SK-N-SH (cell line): ENCODE results near the gene LTB4R.

Experiments used
- FOXM1 ChIP-seq: IDR thresholded peaks from 2 replicates; pipeline ENCODE4 v1.4.0; 2012; ENCODE audit warnings: low read depth, mild to moderate bottlenecking
- GABPA ChIP-seq: IDR thresholded peaks from 2 replicates; pipeline ENCODE4 v1.4.0; 2012; ENCODE audit warnings: low read depth, mild to moderate bottlenecking
- MXI1 ChIP-seq: IDR thresholded peaks from 2 replicates; pipeline ENCODE4 v1.6.1; 2012; ENCODE audit warnings: mild to moderate bottlenecking, low read depth, low read length, improper control_type of control experiment
- POLR2AphosphoS5 ChIP-seq: IDR thresholded peaks from 2 replicates; pipeline ENCODE4 v1.6.1; 2012; ENCODE audit warnings: low read depth, low read length
- RAD21 ChIP-seq: IDR thresholded peaks from 2 replicates; pipeline ENCODE4 v1.6.1; 2012; ENCODE audit warnings: mild to moderate bottlenecking, low read length
- SMC3 ChIP-seq: IDR thresholded peaks from 2 replicates; pipeline ENCODE4 v1.6.1; 2012; ENCODE audit warnings: low read depth, low read length, improper control_type of control experiment
- TAF1 ChIP-seq: IDR thresholded peaks from 2 replicates; pipeline ENCODE4 v1.6.1; 2012; ENCODE audit warnings: low read depth, mild to moderate bottlenecking, low read length, moderate library complexity, borderline replicate concordance
- TEAD4 ChIP-seq: IDR thresholded peaks from 2 replicates; pipeline ENCODE4 v1.4.0; 2012; ENCODE audit warnings: mild to moderate bottlenecking, borderline replicate concordance; ENCODE audit not compliant: insufficient read depth
- YY1 ChIP-seq: IDR thresholded peaks from 2 replicates; pipeline ENCODE4 v1.4.0; 2012; ENCODE audit warnings: low read depth, mild to moderate bottlenecking
- TF ChIP-seq, protein P1 (sequence below): fragments of 200-600 bp; sonication (generic); IDR thresholded peaks from 2 replicates; pipeline ENCODE4 v1.6.1; 2017; ENCODE audit warnings: antibody characterized with exemption, mild to moderate bottlenecking, moderate library complexity
- TF ChIP-seq, protein P2 (sequence below): IDR thresholded peaks from 2 replicates; pipeline ENCODE4; 2012
- TF ChIP-seq, protein P3 (sequence below): IDR thresholded peaks from 2 replicates; pipeline ENCODE4 v1.4.0; 2012; ENCODE audit warnings: low read depth
- TF ChIP-seq, protein P4 (sequence below): fragments of 150-350 bp; IDR thresholded peaks from 2 replicates; pipeline ENCODE4 v1.6.1; 2017; ENCODE audit warnings: antibody characterized with exemption, low read length, low read depth, borderline replicate concordance
- TF ChIP-seq, protein P5 (sequence below): IDR thresholded peaks from 2 replicates; pipeline ENCODE4 v1.6.1; 2012; ENCODE audit warnings: mild to moderate bottlenecking, low read depth, low read length, moderate library complexity

DNA sequence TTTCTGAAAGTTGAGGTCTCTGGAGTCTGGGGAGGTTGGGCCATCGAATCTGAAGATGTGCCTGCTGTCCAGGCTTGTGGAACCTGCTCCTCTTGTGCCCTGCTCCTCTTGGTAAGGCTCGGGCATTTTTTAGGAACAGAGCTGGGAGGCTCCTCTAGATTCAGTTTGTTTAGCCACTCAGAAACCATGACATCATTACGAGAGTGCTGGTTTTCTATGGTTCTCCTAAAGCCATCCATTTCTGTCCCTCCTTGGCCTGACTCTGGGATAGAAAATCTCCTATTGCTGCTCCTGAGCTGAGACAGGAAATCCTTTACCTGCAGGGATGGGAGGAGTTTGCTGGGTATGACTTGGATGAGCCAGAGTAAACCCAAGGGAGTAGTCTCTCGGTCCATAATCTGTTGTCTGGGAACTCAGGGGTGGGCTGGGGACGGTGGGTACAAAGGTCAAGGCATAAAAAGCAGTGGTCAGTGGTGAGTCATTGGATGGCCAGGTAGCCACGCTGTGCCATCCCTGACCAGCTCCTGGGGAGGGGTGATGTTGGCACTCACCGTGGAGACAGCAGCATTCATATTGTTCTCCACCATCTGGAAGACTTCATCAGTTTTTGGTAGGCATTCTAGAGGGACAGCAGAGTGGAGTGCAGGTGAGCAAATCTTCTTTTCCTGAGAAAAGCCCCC lies 26.0 kb downstream of the LTB4R start:
- TF ChIP-seq, protein P1, sequence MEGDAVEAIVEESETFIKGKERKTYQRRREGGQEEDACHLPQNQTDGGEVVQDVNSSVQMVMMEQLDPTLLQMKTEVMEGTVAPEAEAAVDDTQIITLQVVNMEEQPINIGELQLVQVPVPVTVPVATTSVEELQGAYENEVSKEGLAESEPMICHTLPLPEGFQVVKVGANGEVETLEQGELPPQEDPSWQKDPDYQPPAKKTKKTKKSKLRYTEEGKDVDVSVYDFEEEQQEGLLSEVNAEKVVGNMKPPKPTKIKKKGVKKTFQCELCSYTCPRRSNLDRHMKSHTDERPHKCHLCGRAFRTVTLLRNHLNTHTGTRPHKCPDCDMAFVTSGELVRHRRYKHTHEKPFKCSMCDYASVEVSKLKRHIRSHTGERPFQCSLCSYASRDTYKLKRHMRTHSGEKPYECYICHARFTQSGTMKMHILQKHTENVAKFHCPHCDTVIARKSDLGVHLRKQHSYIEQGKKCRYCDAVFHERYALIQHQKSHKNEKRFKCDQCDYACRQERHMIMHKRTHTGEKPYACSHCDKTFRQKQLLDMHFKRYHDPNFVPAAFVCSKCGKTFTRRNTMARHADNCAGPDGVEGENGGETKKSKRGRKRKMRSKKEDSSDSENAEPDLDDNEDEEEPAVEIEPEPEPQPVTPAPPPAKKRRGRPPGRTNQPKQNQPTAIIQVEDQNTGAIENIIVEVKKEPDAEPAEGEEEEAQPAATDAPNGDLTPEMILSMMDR = no peak
- TF ChIP-seq POLR2AphosphoS5 = no peak
- TF ChIP-seq RAD21 = no peak
- no peak for TF ChIP-seq YY1
- TF ChIP-seq TEAD4 = no peak
- TF ChIP-seq TAF1 = no peak
- TF ChIP-seq SMC3 = no peak
- TF ChIP-seq, protein P2, sequence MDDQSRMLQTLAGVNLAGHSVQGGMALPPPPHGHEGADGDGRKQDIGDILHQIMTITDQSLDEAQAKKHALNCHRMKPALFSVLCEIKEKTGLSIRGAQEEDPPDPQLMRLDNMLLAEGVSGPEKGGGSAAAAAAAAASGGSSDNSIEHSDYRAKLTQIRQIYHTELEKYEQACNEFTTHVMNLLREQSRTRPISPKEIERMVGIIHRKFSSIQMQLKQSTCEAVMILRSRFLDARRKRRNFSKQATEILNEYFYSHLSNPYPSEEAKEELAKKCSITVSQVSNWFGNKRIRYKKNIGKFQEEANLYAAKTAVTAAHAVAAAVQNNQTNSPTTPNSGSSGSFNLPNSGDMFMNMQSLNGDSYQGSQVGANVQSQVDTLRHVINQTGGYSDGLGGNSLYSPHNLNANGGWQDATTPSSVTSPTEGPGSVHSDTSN = no peak
- TF ChIP-seq GABPA = no peak
- TF ChIP-seq FOXM1 = no peak
- TF ChIP-seq, protein P3, sequence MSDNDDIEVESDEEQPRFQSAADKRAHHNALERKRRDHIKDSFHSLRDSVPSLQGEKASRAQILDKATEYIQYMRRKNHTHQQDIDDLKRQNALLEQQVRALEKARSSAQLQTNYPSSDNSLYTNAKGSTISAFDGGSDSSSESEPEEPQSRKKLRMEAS = no peak
- TF ChIP-seq, protein P4, sequence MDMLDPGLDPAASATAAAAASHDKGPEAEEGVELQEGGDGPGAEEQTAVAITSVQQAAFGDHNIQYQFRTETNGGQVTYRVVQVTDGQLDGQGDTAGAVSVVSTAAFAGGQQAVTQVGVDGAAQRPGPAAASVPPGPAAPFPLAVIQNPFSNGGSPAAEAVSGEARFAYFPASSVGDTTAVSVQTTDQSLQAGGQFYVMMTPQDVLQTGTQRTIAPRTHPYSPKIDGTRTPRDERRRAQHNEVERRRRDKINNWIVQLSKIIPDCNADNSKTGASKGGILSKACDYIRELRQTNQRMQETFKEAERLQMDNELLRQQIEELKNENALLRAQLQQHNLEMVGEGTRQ = no peak
- TF ChIP-seq, protein P5, sequence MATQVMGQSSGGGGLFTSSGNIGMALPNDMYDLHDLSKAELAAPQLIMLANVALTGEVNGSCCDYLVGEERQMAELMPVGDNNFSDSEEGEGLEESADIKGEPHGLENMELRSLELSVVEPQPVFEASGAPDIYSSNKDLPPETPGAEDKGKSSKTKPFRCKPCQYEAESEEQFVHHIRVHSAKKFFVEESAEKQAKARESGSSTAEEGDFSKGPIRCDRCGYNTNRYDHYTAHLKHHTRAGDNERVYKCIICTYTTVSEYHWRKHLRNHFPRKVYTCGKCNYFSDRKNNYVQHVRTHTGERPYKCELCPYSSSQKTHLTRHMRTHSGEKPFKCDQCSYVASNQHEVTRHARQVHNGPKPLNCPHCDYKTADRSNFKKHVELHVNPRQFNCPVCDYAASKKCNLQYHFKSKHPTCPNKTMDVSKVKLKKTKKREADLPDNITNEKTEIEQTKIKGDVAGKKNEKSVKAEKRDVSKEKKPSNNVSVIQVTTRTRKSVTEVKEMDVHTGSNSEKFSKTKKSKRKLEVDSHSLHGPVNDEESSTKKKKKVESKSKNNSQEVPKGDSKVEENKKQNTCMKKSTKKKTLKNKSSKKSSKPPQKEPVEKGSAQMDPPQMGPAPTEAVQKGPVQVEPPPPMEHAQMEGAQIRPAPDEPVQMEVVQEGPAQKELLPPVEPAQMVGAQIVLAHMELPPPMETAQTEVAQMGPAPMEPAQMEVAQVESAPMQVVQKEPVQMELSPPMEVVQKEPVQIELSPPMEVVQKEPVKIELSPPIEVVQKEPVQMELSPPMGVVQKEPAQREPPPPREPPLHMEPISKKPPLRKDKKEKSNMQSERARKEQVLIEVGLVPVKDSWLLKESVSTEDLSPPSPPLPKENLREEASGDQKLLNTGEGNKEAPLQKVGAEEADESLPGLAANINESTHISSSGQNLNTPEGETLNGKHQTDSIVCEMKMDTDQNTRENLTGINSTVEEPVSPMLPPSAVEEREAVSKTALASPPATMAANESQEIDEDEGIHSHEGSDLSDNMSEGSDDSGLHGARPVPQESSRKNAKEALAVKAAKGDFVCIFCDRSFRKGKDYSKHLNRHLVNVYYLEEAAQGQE = no peak
- TF ChIP-seq MXI1 = no peak
